Stimulated activated CD4-positive, alpha-beta T cell treated with anti-CD3 and anti-CD28 coated beads, Interleukin-15, amount 100 ng/mL, for 48 hours (primary cell): ENCODE measurements around the gene FBN2.
"Not testable (repeated sequence)": the region's sequence is repeated elsewhere in the genome, so short reads cannot be mapped to it uniquely, and the experiment has no call there.

Experiments used
- DNase-seq, 2 donors: peaks; one replicate each; pipeline ENCODE4 v3.0.0-alpha.2; 2020; ENCODE audit warnings: low read depth in 2 of 2

Gene FBN2

GRCh38 chr5:128358826-128359225, 179.2 kb downstream of the FBN2 start:
- DNase-seq, result no peak

- no peak for DNase-seq
Observed at GRCh38 chr5:128357226-128357625, 180.8 kb downstream of the FBN2 start.

- no peak for DNase-seq
Observed at GRCh38 chr5:128355961-128356360, 182.1 kb downstream of the FBN2 start.

- no peak for DNase-seq
Observed at GRCh38 chr5:128353441-128354107, 184.5 kb downstream of the FBN2 start.

GRCh38 chr5:128350705-128351104, 187.3 kb downstream of the FBN2 start:
- no peak for DNase-seq

- no peak for DNase-seq
Observed at GRCh38 chr5:128349044-128349858, 188.8 kb downstream of the FBN2 start.

- no peak for DNase-seq
Observed at GRCh38 chr5:128346038-128346437, 192.0 kb downstream of the FBN2 start.

- DNase-seq, result no peak
Observed at GRCh38 chr5:128345247-128345646, 192.8 kb downstream of the FBN2 start.

- DNase-seq, result no peak
Observed at GRCh38 chr5:128343168-128343567, 194.9 kb downstream of the FBN2 start.

- DNase-seq, result no peak
Observed at GRCh38 chr5:128341056-128341455, 197.0 kb downstream of the FBN2 start.

- DNase-seq, result no peak
Observed at GRCh38 chr5:128340648-128341047, 197.4 kb downstream of the FBN2 start.

GRCh38 chr5:128339585-128339984, 198.5 kb downstream of the FBN2 start:
- no peak for DNase-seq

GRCh38 chr5:128338649-128339048, 199.4 kb downstream of the FBN2 start:
- DNase-seq, result no peak

GRCh38 chr5:128335339-128335738, 202.7 kb downstream of the FBN2 start:
- no peak for DNase-seq

GRCh38 chr5:128334010-128334716, 203.9 kb downstream of the FBN2 start:
- DNase-seq, result no peak

GRCh38 chr5:128331261-128331660, 206.8 kb downstream of the FBN2 start:
- DNase-seq, result no peak

GRCh38 chr5:128329386-128329939, 208.6 kb downstream of the FBN2 start:
- DNase-seq, result no peak

- no peak for DNase-seq
Observed at GRCh38 chr5:128328446-128328845, 209.6 kb downstream of the FBN2 start.

- no peak for DNase-seq
Observed at GRCh38 chr5:128328007-128328406, 210.0 kb downstream of the FBN2 start.

- DNase-seq, result not testable (repeated sequence)
Observed at GRCh38 chr5:128321418-128321817, 216.6 kb downstream of the FBN2 start.

GRCh38 chr5:128318691-128319090, 219.4 kb downstream of the FBN2 start:
- no peak for DNase-seq

GRCh38 chr5:128317481-128317880, 220.6 kb downstream of the FBN2 start:
- DNase-seq, result no peak
